Measurements from ENCODE around the gene PCBP3.
A peak's percentile ranks its signal among the peaks of the same experiment; 100 is the strongest.

The PCBP3 gene

DNA sequence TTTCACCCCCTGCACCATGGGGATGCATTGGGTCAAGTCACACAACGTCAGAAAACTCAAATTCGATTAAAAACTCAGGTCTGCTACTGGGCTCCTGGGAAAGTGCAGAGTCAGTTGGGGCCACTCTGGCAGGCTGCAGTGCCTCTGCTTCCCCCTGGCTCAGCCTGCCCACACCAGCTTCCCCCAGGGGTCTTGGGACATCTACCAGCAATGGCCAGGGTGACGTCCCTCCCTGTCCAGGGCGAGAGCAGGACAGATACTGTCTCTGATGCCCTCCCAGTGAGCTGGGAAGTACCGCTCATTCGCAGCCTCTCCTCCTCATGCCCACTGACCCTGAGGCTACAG, 231.9 kb downstream of the PCBP3 start:
- no peak overlapping the region for H3K4me3 ChIP-seq (replicated peaks; ENCODE audit: low read depth, low read length)
- no peak for DNase-seq (ENCODE audit: extremely low read depth, low read depth)
- TF ChIP-seq, protein P1, sequence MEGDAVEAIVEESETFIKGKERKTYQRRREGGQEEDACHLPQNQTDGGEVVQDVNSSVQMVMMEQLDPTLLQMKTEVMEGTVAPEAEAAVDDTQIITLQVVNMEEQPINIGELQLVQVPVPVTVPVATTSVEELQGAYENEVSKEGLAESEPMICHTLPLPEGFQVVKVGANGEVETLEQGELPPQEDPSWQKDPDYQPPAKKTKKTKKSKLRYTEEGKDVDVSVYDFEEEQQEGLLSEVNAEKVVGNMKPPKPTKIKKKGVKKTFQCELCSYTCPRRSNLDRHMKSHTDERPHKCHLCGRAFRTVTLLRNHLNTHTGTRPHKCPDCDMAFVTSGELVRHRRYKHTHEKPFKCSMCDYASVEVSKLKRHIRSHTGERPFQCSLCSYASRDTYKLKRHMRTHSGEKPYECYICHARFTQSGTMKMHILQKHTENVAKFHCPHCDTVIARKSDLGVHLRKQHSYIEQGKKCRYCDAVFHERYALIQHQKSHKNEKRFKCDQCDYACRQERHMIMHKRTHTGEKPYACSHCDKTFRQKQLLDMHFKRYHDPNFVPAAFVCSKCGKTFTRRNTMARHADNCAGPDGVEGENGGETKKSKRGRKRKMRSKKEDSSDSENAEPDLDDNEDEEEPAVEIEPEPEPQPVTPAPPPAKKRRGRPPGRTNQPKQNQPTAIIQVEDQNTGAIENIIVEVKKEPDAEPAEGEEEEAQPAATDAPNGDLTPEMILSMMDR (IDR thresholded peaks at IDR 0.05; ENCODE audit: low read depth, low read length, missing control alignments), result no peak

DNA sequence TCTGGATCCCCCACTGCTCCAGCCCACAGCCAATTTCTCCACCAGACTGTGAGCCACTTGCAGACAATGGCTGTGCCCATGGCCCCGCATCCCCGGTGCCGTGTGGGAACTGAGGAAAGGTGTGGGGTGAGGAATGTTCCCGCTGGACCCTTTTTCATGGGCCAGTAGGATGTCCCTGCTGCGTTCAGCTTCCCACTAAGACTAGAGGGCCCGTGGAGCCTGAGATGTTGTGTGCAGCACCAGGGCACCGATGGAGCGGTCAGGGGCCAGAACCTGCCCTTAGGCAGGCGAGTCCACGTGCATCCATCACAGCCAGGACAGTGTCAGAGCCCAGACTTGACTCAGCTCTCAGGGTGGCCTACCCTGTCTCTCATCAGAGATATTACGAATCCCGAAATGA, 232.4 kb downstream of the PCBP3 start:
- no peak overlapping the region for H3K4me3 ChIP-seq (replicated peaks; ENCODE audit: low read depth, low read length)
- TF ChIP-seq, protein P1 (IDR thresholded peaks at IDR 0.05; ENCODE audit: low read depth, low read length, missing control alignments), result no peak
- DNase-seq (ENCODE audit: extremely low read depth, low read depth), result no peak

DNA sequence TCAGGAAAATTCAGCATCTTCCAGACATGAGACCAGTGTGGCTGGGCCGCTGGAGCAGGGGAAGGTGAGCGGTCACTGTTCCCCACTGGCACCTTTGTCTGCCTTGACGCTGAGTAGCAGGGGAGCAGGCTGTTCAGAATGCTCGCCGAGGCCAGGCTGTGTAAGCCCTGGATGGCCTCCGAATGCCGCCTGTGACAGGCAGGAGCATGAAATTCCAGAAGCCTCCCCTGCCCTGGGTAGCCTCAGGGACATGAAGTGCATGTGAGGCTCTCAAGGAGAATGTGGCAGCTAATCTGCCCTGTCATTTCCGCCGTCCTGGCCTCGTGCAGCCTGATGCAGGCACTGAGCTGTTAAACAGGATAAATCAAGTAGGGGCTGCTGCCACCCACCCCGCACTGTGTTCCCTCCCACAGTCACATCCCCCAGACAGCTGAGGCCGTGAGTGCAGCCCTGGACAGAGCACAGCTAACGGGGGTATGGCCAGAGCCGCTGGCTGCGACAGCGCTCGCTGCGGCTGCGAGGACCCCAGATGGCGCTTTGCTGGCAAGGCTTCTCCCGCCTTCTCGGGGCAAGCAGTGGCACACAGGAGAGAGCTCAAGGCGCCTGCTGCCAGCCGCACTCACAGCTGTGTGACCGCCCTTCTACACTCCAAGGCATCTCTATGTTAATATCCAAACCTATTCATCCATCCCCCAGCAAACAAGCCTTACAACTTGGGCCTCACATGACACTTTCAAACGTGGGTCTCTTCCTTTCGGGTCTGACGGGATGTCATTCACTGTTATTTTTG, 233.1 kb downstream of the PCBP3 start:
- DNase-seq (ENCODE audit: extremely low read depth, low read depth), result no peak
- TF ChIP-seq, protein P1 (IDR thresholded peaks at IDR 0.05; ENCODE audit: low read depth, low read length, missing control alignments), result no peak

DNA sequence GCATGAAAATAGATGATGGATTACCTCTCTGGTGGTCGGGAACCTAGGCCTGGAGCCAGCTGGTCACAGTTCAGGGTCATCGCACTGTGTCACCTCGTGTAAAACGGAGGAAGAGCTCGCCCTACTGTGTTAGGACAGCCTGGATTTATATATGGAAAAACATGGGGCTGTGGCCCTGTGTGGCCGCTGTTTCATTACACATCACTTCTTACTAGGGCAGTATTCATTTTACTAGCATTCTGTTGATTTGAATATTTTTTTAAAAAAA, 233.6 kb downstream of the PCBP3 start:
- no peak overlapping the region for H3K4me3 ChIP-seq (replicated peaks; ENCODE audit: low read depth, low read length)
- TF ChIP-seq, protein P1 (IDR thresholded peaks at IDR 0.05; ENCODE audit: low read depth, low read length, missing control alignments), result no peak
- no peak for DNase-seq (ENCODE audit: extremely low read depth, low read depth)

More for the DNA sequence above, 233.1 kb downstream of the PCBP3 start:
- H3K4me3 ChIP-seq (replicated peaks; ENCODE audit: low read depth, low read length), result no peak overlapping the region

DNA sequence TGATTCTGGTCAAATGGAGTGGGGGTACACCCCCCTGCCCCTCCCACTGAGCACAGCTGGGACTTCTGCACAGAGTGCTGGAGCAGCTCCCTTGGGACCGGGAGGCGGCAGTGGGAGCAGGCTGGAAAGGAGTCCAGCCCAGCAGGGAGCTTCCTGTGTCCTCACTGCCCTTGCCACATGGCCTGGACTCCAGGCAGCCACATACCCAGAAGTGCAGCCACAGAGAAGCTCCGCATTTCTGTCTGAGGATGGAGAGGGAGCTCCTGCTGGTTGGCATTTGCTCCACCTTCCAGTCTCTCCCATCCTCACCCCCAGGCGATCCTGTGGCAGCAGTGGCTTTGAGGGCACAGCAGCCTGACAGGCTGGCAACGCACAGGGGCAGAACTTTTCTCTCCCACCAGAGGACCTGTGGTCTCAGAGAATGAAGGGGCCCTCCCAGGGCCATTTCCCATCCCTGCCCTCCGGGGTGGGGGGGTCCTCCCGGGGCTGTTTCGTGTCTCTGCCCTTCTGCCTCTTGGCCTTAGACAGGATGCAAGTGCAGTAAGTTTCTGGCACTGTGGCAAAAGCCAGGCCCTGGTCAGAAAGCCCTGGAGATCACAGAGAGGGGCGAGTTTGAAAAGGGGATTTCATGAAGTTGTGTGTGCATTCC, 234.4 kb downstream of the PCBP3 start:
- no peak overlapping the region for H3K4me3 ChIP-seq (replicated peaks; ENCODE audit: low read depth, low read length)
- no peak for DNase-seq (ENCODE audit: extremely low read depth, low read depth)
- TF ChIP-seq, protein P1 (IDR thresholded peaks at IDR 0.05; ENCODE audit: low read depth, low read length, missing control alignments), result no peak

DNA sequence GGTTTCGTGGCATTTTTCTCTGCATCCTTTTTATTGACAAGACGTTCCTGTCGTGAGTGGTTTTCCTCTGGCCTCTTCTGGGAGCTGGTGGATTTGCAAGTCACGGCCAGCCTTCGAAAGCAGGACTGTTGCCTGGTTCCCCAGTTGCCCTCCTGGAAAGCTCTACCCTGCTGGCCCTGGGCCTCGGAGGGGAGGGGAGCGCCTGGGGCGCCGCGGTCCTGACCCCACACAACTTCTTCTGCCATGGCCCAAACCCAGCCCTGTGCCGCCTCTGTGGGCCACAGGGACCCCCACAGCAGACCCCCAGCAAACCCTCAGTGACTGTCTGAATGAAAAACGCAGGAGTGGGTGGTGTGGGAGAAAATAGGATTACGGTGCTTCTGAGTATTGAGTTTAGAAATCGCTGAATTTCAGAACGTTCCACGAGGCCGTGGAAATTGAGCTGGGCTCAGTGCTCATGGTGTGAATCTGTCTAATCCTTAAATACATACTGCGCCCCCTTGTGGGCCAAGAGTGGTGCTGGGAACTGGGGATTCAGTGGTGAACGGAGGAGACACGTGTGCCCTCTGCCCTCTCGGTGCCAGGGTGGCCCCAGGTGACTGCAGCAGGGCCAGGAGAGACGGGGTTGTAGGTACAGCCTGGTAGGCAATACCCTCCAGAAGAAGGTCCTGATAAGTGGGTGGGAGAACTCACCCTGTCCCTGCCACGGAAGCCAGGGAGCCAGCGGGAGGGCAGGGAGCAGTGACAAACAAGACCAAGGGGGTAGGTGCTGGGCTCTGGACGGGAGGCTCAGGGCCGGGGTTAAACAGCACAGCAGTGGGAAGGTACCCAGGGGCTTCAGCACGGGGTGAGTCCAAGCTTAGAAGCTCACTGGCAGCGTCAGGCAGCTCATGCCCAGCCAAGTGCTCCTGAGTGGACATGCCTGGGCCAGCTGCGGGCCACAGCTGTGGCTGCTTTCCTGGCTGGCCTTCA, 236.9 kb downstream of the PCBP3 start:
- no peak overlapping the region for H3K4me3 ChIP-seq (replicated peaks; ENCODE audit: low read depth, low read length)
- peak; percentile 56 for DNase-seq (ENCODE audit: extremely low read depth, low read depth)
- TF ChIP-seq, protein P1 (IDR thresholded peaks at IDR 0.05; ENCODE audit: low read depth, low read length, missing control alignments), result peak; percentile 78

All from HFF-Myc (cell line).